HEK293 (cell line): ENCODE measurements around the gene PPEF2.

Experiments used
- CTCF ChIA-PET: fragments of 350-600 bp; formaldehyde crosslinking; extraction: SDS; loops from one replicate; lab custom pipeline; 2021; ENCODE audit warnings: antibody characterized with exemption; lab: Yijun Ruan, JAX
- POLR2A ChIA-PET: fragments of 300-600 bp; formaldehyde crosslinking; extraction: SDS; loops from one replicate; lab custom pipeline; 2020; ENCODE audit warnings: antibody characterized with exemption, inconsistent platforms; lab: Yijun Ruan, JAX
- H3K27ac ChIP-seq: fragments of 200-500 bp; sonication (Bioruptor generic); 2 replicates; pipeline ENCODE4 v1.5.1; 2014; ENCODE audit warnings: low read depth, low read length, control low read depth, inconsistent platforms; ENCODE audit errors: extremely low read depth
- H3K36me3 ChIP-seq, 2 experiments: fragments of 200-500 bp in 1 of 2; sonication (Bioruptor generic) in 1 of 2; 1 replicate in 1 of 2; 2 replicates in 1 of 2; pipeline ENCODE4 v1.5.1; 2014 to 2017; ENCODE audit warnings: inconsistent platforms in 2 of 2, low read length in 2 of 2; ENCODE audit not compliant: control insufficient read depth in 2 of 2, insufficient read depth in 1 of 2
- H3K4me1 ChIP-seq: fragments of 200-500 bp; sonication (Bioruptor generic); 2 replicates; pipeline ENCODE4 v1.5.1; 2014; ENCODE audit warnings: mild to moderate bottlenecking, low read length, inconsistent platforms; ENCODE audit not compliant: control insufficient read depth, insufficient read depth
- H3K4me3 ChIP-seq: 2 replicates; pipeline ENCODE4 v1.5.1; 2011; ENCODE audit warnings: low read depth, mild to moderate bottlenecking, control low read depth, low read length, moderate library complexity
- H3K9me3 ChIP-seq: fragments of 200-500 bp; sonication (Bioruptor generic); 2 replicates; pipeline ENCODE4 v1.5.1; 2014; ENCODE audit warnings: low read depth, low read length, inconsistent platforms; ENCODE audit not compliant: control insufficient read depth, insufficient read depth
- FEZF1 ChIP-seq: fragments of 450-650 bp; formaldehyde crosslinking; IDR thresholded peaks from 2 replicates; pipeline ENCODE4 v1.5.1; 2016; ENCODE audit warnings: missing biosample characterization, missing genetic modification characterization
- KLF8 ChIP-seq: fragments of 450-650 bp; formaldehyde crosslinking; IDR thresholded peaks from 2 replicates; pipeline ENCODE4 v1.5.1; 2016; ENCODE audit warnings: missing biosample characterization, missing genetic modification characterization
- SALL2 ChIP-seq: fragments of 450-650 bp; formaldehyde crosslinking; IDR thresholded peaks from 2 replicates; pipeline ENCODE4 v1.5.0; 2017; ENCODE audit warnings: missing biosample characterization, mild to moderate bottlenecking, missing genetic modification characterization, borderline replicate concordance
- ZBTB1 ChIP-seq: fragments of 450-650 bp; formaldehyde crosslinking; IDR thresholded peaks from 2 replicates; pipeline ENCODE4 v1.5.1; 2016; ENCODE audit warnings: missing biosample characterization, missing genetic modification characterization
- ZFP69B ChIP-seq: fragments of 450-650 bp; formaldehyde crosslinking; IDR thresholded peaks from 2 replicates; pipeline ENCODE4 v1.5.1; 2016; ENCODE audit warnings: missing biosample characterization, missing genetic modification characterization
- ZNF112 ChIP-seq: fragments of 450-650 bp; formaldehyde crosslinking; IDR thresholded peaks from 2 replicates; pipeline ENCODE4 v1.5.0; 2017; ENCODE audit warnings: missing biosample characterization, missing genetic modification characterization
- ZNF132 ChIP-seq: fragments of 450-650 bp; formaldehyde crosslinking; IDR thresholded peaks from 2 replicates; pipeline ENCODE4 v1.5.1; 2017; ENCODE audit warnings: missing biosample characterization, missing genetic modification characterization, borderline replicate concordance
- ZNF16 ChIP-seq: fragments of 450-650 bp; formaldehyde crosslinking; IDR thresholded peaks from 2 replicates; pipeline ENCODE4 v1.5.1; 2016; ENCODE audit warnings: low read depth, missing biosample characterization, missing genetic modification characterization
- ZNF248 ChIP-seq: fragments of 450-650 bp; formaldehyde crosslinking; IDR thresholded peaks from 2 replicates; pipeline ENCODE4 v1.5.1; 2017; ENCODE audit warnings: missing biosample characterization, missing genetic modification characterization
- ZNF274 ChIP-seq, 2 experiments: fragments of 200-500 bp in 1 of 2; fragments of 450-650 bp in 1 of 2; sonication (Bioruptor generic) in 1 of 2; formaldehyde crosslinking in 1 of 2; IDR thresholded peaks; 2 replicates each; pipeline versions ENCODE4 v1.5.1 to v1.6.1; 2014 to 2016; ENCODE audit warnings: borderline replicate concordance in 1 of 2, inconsistent platforms in 1 of 2, low read length in 1 of 2, missing biosample characterization in 1 of 2, missing genetic modification characterization in 1 of 2
- ZNF433 ChIP-seq: fragments of 450-650 bp; formaldehyde crosslinking; IDR thresholded peaks from 2 replicates; pipeline ENCODE4 v1.5.1; 2016; ENCODE audit warnings: missing biosample characterization, missing genetic modification characterization, low read depth
- ZNF521 ChIP-seq: fragments of 450-650 bp; formaldehyde crosslinking; IDR thresholded peaks from 2 replicates; pipeline ENCODE4 v1.5.1; 2017; ENCODE audit warnings: missing biosample characterization, mild to moderate bottlenecking, missing genetic modification characterization
- ZNF571 ChIP-seq: fragments of 450-650 bp; formaldehyde crosslinking; IDR thresholded peaks from 2 replicates; pipeline ENCODE4 v1.5.0; 2017; ENCODE audit warnings: missing biosample characterization, missing genetic modification characterization
- ZNF660 ChIP-seq: fragments of 450-650 bp; IDR thresholded peaks from 2 replicates; pipeline ENCODE4 v1.5.1; 2018; ENCODE audit warnings: missing biosample characterization, mild to moderate bottlenecking, missing genetic modification characterization
- ZNF670 ChIP-seq: fragments of 450-650 bp; formaldehyde crosslinking; IDR thresholded peaks from 2 replicates; pipeline ENCODE4 v1.5.1; 2016; ENCODE audit warnings: missing biosample characterization, missing genetic modification characterization, low read depth
- ZNF843 ChIP-seq: fragments of 450-650 bp; formaldehyde crosslinking; IDR thresholded peaks from 2 replicates; pipeline ENCODE4 v1.5.1; 2016; ENCODE audit warnings: missing biosample characterization, missing genetic modification characterization
- TF ChIP-seq, protein P1 (sequence below): fragments of 450-650 bp; formaldehyde crosslinking; IDR thresholded peaks from 2 replicates; pipeline ENCODE4 v1.5.1; 2016; ENCODE audit warnings: missing biosample characterization, missing genetic modification characterization
- TF ChIP-seq, protein P2 (sequence below): fragments of 450-650 bp; formaldehyde crosslinking; IDR thresholded peaks from 2 replicates; pipeline ENCODE4 v1.5.1; 2016; ENCODE audit warnings: missing biosample characterization, missing genetic modification characterization
- TF ChIP-seq, protein P3 (sequence below): fragments of 450-650 bp; formaldehyde crosslinking; IDR thresholded peaks from 2 replicates; pipeline ENCODE4 v1.5.1; 2016; ENCODE audit warnings: missing biosample characterization, missing genetic modification characterization, borderline replicate concordance

PPEF2 gene

DNA sequence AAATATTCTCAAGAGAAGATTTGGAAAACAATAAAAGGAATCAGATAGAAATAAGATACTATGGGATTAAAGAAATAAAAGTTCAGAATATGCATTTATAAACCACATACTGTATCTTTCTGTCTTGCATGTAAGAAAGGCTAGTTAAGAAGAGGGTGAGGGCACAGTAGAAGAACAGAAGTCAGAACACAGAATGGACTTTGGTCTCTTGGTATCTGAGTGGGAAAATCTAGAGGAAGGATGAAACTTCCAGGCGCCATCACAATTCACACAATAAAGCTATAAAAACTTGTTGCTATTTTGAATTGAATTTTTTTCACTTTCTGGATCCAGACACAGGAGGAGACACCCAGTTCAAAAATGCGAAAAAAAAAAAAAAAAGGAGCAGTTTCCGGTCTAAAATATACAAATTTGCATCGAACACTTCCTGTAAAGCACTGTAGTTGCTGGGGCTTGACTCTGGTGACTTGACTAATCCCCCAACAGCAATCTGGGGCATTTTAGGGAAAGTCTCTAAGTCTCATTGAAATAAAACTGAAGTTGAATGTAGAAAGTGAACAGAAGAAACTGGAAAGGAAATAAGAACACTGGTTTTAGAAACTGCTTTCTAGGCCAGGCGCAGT is 46.7 kb upstream of the PPEF2 start:
- CTCF ChIA-PET: no interaction called here
- POLR2A ChIA-PET: no interaction called here
- peaks cover 7 to 69% of the 10 kb centered on the region in 2 experiments for H3K36me3 ChIP-seq
- no peak overlapping the region for H3K4me3 ChIP-seq
- no peaks in the 10 kb centered on the region for H3K4me1 ChIP-seq
- no peaks in the 10 kb centered on the region for H3K9me3 ChIP-seq
- TF ChIP-seq KLF8 (no peak), ZNF670 (tag by site-specific recombination) (no peak), ZBTB1 (tag by site-specific recombination) (no peak), ZFP69B (tag by site-specific recombination) (no peak), ZNF660 (tag by site-specific recombination) (no peak), ZNF248 (tag by site-specific recombination) (no peak), ZNF16 (no peak), ZNF843 (tag by site-specific recombination) (no peak), ZNF132 (tag by site-specific recombination) (no peak), SALL2 (tag by site-specific recombination) (no peak), ZNF521 (no peak), FEZF1 (no peak), ZNF274 (IDR thresholded peaks at IDR 0.05; ENCODE audit: low read length) (no peak), ZNF274 (tag by site-specific recombination; IDR thresholded peaks at IDR 0.05; ENCODE audit: borderline replicate concordance) (no peak), ZNF433 (tag by site-specific recombination) (no peak), ZNF571 (tag by site-specific recombination) (no peak), ZNF112 (tag by site-specific recombination) (no peak)
- TF ChIP-seq, protein P1, sequence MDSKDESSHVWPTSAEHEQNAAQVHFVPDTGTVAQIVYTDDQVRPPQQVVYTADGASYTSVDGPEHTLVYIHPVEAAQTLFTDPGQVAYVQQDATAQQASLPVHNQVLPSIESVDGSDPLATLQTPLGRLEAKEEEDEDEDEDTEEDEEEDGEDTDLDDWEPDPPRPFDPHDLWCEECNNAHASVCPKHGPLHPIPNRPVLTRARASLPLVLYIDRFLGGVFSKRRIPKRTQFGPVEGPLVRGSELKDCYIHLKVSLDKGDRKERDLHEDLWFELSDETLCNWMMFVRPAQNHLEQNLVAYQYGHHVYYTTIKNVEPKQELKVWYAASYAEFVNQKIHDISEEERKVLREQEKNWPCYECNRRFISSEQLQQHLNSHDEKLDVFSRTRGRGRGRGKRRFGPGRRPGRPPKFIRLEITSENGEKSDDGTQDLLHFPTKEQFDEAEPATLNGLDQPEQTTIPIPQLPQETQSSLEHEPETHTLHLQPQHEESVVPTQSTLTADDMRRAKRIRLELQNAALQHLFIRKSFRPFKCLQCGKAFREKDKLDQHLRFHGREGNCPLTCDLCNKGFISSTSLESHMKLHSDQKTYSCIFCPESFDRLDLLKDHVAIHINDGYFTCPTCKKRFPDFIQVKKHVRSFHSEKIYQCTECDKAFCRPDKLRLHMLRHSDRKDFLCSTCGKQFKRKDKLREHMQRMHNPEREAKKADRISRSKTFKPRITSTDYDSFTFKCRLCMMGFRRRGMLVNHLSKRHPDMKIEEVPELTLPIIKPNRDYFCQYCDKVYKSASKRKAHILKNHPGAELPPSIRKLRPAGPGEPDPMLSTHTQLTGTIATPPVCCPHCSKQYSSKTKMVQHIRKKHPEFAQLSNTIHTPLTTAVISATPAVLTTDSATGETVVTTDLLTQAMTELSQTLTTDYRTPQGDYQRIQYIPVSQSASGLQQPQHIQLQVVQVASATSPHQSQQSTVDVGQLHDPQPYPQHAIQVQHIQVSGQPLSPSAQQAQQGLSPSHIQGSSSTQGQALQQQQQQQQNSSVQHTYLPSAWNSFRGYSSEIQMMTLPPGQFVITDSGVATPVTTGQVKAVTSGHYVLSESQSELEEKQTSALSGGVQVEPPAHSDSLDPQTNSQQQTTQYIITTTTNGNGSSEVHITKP: no peak
- TF ChIP-seq, protein P2, sequence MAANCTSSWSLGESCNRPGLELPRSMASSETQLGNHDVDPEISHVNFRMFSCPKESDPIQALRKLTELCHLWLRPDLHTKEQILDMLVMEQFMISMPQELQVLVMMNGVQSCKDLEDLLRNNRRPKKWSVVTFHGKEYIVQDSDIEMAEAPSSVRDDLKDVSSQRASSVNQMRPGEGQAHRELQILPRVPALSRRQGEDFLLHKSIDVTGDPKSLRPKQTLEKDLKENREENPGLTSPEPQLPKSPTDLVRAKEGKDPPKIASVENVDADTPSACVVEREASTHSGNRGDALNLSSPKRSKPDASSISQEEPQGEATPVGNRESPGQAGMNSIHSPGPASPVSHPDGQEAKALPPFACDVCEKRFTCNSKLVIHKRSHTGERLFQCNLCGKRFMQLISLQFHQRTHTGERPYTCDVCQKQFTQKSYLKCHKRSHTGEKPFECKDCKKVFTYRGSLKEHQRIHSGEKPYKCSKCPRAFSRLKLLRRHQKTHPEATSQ (tag by site-specific recombination): no peak
- TF ChIP-seq, protein P3, sequence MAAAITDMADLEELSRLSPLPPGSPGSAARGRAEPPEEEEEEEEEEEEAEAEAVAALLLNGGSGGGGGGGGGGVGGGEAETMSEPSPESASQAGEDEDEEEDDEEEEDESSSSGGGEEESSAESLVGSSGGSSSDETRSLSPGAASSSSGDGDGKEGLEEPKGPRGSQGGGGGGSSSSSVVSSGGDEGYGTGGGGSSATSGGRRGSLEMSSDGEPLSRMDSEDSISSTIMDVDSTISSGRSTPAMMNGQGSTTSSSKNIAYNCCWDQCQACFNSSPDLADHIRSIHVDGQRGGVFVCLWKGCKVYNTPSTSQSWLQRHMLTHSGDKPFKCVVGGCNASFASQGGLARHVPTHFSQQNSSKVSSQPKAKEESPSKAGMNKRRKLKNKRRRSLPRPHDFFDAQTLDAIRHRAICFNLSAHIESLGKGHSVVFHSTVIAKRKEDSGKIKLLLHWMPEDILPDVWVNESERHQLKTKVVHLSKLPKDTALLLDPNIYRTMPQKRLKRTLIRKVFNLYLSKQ: no peak
- no peak overlapping the region for H3K27ac ChIP-seq
